ENCODE data around the gene BRSK1.

Gene BRSK1

DNA sequence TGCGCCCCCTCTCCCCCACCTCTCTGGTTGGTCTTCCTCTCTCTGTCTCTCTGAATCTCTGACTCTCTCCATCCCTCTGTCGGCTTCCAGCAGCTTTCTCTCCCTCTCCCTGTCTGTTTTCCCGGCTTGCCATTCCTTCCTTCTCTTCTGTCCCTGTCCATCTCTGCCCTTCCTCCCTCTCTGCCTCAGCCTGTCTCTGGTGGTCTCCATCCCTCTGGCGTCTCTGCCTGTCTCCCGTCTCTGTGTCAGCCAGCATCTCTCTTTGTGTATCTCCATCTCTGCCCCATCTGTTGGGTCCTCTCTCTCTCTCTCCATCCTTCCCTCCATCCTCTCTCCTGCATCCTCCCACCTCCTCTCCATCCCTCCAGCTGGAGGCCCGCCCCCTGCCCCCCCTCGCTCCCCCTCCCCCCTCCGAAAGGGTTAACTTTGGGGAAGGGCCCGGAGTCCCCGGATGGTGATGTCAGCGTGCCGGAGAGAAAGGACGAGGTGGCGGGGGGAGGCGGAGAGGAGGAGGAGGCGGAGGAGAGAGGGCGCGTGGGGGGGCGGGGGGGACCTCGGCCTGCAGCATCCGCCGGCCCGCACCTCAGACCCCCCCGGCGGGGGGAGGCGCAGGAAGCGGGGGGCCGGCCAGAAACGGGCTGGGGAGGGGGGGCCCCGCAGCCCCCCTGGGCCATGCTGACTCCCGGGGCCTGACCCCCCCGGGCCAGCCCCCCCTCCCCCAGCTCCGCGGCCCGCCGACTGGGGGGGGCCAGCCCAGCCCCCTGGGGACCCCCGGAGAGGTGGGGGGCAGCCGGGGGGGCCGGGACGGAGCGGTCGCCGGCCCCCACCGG lies at the start of gene BRSK1:
Gene BRSK1, plus strand, starts transcription at position 450 of the 830 bp plus-strand sequence. CDS start 446 bp downstream, outside the sequence.
- DNase-seq (ENCODE audit: low read depth in 1 of 2, low spot score in 1 of 2) = peak in 1 of 2 donors; percentile 24

DNA sequence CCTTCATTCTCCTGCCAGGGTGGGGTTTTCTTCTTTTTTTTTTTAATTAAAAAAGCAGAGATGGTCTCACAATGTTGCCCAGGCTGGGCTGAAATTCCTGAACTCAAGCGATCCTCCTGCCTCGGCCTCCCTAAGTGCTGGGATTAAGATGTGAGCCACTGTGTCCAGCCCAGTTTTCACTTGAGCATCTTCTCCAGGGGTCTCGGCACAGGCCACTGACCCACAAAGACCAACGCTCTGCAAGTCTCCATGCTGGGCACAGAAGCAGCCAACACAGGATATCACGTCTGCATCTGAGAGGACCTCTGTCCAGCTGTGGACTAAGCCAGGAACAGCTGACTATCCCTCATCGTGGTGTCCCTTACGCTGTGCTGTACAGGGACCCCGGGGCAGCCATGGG lies 45.8 kb upstream of the BRSK1 start:
- DNase-seq (ENCODE audit: low read depth in 1 of 2, low spot score in 1 of 2) = no peak

DNA sequence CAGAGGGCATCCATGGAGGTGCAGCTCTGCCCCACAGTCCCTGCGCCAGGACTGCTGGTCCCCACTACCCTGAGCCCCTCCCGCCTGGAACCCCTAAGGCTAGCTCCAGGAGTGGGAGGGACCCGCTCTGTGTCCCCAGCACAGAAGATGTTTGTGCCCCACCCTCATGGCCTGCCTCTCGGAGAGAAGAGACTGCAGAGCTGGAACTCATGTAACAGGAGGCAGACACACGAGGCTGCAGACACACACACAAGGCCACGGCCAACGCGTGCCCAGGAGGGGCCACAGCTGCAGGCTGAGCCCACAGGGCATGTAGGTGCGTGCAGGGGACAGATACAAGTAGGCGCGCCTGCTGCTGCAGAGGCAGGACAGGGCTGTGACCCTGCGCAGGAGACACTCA lies 44.8 kb upstream of the BRSK1 start:
- DNase-seq (ENCODE audit: low read depth in 1 of 2, low spot score in 1 of 2) = no peak

DNA sequence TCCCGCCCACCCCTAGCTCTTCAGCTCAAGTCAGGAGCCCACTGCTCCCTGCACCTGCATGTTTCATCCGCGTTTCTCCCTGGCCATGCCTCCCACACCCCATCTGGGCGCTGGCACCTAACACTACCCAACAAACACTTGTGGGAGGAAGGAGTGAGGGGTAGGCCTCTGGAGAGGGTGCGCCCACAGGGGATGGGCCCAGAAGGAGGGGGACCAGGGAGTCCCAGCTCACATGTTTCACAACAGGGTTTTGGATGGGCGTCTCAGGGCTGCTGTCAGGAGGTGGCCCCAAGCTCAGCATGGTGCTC lies 43.1 kb upstream of the BRSK1 start:
- no peak for DNase-seq (ENCODE audit: low read depth in 1 of 2, low spot score in 1 of 2)

DNA sequence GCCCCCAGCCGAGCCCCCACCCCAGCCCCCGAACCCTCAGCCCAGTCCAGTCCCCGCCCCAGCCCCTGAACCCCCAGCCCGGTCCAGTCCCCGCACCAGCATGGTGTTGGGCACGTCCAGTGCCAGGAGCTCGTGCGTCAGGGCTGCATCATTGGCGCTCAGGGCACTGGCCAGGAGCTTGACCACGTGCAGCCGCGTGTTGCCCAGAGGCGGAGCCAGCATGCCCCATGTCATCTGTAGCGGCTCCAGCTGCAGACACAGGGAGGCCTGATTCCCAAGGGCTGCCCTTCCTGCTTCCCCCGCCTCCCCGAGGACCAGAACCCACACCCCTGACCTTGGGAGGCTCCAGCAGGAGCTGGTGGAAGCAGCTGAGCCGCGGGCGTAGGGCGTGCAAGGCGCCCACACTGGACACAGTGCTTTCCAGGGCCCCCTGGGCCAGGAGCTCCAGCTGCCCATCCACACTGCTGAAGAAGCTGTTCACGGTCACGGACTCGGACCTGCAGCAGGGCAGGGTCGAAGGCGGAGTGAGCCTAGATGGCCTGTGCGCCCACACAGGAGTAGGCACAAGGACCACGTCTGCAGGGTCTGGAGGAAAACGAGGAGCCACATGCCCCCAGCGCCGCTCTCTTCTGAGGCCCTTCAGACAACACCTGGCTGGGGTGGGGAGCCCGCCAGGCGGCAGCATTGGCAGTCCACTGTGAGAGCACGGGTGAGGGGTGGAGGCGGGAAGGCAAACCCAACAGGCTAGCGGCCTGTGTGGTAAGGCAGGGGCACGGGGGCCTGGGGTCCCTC lies 42.5 kb upstream of the BRSK1 start:
- DNase-seq (ENCODE audit: low read depth in 1 of 2, low spot score in 1 of 2) = no peak

DNA sequence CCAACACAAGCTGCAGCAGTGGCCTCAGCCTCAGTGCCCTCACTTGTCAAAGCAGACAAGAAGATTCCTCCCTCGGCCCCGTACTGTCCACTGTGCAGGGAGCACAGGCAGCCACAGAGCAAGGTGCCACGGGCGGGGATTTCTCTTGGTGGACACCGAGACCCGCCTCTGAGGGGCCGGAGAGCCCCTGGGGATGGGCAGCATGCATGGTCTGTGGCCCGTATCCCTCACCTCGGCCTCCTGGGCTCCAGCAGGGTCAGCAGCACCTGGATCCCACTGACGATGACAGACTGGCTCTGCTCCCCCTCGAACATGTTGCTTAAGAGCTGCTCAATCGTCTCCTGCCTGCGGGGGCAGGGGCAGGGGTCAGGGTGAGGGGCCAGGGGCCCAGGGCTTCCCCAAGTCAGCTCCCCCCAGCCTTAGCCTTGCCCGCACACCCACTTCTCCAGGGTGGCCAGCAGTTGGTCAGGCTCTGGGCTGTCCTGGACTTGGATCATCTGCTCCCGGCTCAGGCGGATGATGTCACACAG lies 41.8 kb upstream of the BRSK1 start:
- DNase-seq (ENCODE audit: low read depth in 1 of 2, low spot score in 1 of 2) = no peak

DNA sequence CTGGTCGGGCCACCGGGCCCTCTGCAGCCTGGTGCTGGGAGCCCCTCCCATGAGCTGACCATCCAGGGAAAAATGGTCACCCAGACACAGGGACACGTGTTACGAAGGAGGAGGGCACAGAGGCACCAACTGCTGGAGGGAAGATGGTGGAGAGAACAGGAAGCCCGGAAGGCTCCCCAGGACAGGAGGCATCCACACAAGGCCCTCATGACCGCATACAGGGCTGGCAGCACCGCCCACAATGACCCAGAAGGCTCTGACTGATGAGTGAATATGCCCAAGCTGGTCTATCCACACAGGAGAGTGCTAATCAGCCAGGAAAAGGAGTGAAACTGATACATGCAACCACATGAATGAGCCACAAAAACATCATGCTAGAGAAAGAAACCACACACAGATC lies 41.3 kb upstream of the BRSK1 start:
- DNase-seq (ENCODE audit: low read depth in 1 of 2, low spot score in 1 of 2) = no peak

DNA sequence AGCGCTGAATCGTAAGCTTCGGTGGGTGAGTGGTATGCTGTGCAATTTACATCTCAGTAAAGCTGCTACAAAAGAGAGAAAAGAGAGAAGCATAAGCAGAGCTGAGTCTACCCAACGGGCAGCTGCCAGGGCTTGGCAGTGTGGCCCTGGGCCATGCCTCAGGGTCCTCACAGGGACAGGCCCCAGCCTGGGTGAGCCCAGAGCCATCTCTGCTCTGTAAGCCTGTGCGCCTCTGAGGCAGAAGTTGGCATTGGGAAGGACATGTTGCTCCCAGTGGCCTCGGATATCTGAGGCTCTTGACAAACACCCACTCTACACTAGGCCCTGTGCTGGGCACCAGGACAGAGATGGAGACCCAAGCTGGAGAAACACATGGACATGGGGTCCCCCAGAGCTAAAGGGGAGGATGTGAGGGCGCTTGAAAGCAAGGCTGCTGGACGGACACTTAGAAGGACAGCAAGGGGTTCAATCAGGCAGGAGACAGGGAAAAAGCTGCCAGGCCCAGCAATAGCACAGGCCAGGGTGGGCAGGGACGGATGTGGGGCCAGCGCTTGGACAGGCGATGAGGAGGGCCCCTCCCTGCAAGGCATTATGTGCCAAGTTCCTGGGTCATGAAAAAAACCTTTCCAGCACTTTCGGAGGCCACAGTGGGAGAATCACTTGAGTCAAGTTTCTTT lies 39.7 kb upstream of the BRSK1 start:
- no peak for DNase-seq (ENCODE audit: low read depth in 1 of 2, low spot score in 1 of 2)

DNA sequence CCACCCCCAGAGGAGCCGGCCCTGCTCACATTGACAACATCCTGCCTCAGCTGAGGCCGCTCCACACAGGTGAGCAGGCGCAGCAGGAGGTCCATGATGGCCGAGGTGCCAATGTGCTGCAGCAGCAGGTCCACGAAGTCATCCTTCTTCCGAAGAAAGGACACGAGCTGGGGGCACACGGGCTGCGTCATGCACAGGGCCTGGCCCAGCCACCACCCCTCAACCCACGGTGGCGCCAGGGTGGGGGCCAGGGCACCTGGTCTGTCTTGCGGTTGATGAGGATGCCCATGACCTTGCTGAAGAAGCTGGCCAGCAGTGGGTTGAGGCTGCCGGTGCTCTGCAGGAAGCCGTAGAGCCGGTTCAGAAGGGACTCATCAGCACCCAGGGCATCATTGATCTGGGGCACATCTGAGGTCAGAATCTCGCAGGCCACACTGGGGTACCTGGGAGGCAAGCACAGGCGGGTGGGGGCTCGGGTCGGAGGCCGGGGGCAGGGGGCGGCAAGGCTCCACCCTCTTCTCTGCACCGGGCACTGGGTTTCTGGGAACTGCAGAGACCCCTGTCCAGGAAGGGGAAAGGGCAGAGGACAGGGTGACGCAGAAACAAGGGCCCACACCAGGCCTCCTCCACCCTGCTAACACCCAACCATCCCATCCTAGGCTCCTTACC lies 38.4 kb upstream of the BRSK1 start:
- DNase-seq (ENCODE audit: low read depth in 1 of 2, low spot score in 1 of 2) = no peak

DNA sequence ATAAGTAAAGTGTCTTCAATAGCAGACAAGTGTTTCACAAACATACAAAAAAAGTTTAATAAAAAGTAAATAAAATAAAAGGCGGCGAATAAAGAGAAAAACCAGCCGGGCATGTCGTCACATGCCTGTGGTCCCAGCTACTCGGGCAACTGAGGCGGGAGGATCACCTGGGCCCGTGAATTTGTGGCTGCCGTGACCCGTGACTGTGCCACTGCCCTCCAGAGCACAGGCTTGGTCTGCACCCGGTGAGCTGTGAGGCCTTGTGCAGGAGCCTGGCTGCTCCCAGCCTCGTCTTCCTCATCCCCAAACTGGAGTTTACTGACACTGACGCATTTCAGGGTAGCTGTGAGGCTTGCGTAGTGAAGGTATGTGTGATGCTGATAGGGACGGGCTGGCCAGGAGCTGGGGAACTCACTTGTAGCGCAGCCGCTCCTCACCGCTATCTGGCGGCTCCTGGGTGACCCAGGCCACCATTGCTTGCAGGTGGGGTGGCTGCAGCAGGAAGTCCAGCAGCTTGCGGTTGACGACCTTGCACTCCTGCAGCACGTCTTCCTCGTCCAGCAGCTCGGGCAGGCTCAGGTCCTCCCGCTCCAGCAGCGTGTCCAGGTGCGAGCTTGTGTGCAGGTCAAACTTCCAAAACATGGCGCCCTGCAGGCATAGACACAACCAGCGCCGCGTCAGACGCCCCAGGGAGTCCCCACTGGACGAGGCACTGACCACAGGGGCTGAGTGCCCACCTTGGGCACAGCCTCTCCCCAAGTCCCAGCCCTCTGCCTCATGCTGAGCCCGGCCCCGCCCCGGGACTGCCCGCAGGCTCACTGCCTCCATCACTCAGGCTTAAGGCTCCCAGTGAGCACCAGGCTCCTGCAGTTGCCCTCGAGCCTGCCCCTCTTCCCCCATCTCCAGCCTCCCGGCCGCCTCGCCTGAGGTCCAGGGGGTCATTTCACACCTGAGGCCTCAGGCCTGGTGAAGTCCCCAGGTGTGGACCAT lies 37.0 kb upstream of the BRSK1 start:
- no peak for DNase-seq (ENCODE audit: low read depth in 1 of 2, low spot score in 1 of 2)

DNA sequence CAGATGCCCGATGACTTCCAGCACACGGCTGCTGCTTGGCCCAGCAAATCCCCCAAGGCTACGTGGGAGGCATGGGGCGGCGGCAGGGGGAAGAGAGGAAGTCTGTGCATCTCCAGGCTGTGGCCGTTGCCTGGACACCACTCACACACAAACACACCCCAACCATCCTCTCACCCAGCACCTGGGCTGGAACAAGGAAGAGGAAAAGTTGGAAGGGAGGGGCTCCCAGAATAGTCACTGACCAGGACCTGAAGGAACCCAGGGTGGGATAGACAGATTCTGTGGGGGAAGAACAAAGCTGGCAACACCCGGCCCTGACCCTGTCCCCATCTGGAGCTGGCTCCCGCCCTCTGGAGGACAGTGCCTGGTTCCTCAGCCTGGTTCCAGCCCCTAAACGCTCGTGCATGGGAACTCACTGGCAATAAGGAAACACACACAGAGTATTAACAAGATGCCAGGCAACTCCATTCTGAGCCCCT lies 36.1 kb upstream of the BRSK1 start:
- no peak for DNase-seq (ENCODE audit: low read depth in 1 of 2, low spot score in 1 of 2)

DNA sequence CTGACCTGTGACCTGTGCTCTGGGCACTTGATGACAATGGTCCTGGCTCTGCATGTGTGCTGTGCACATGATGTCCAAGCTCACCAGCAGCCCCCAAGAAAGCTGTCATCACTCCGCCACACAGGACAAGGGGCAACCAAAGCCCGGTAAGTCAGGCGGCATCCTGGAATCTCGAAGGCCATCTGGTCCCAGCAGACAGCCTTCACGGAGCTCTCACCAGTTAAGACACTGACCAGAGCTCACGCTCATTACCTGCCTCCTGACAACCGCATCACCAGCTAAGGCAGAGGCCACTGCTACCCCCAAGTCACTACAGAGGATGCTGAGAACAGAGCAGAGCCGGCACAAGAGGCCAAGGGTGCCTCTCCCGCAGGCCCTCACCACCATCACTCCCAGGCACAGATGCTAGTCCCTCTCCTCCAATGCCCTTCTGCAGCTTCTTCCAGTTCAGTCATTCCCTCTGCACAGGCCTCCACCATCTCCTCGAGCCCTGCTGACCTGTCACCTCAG lies 35.6 kb upstream of the BRSK1 start:
- no peak for DNase-seq (ENCODE audit: low read depth in 1 of 2, low spot score in 1 of 2)

DNA sequence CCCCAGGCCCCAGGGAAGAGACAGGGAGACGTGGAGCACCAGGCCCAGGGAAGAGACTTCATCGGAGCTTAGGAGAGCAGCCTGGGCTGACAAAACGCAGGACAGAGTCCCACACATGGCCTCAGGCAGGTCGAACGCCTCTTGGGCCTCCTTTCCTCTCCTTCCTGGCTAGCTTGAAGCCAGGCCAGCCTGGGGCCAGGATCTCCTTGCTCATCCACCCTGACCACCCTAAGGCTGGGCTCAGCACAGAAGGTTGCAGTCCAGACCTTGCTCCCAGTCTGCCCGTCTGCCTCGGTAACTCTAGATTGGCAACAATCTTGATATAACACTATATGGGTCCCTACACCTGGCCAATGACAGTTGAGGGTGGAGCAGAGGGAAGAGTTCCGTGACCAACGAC lies 35.1 kb upstream of the BRSK1 start:
- DNase-seq (ENCODE audit: low read depth in 1 of 2, low spot score in 1 of 2) = no peak

DNA sequence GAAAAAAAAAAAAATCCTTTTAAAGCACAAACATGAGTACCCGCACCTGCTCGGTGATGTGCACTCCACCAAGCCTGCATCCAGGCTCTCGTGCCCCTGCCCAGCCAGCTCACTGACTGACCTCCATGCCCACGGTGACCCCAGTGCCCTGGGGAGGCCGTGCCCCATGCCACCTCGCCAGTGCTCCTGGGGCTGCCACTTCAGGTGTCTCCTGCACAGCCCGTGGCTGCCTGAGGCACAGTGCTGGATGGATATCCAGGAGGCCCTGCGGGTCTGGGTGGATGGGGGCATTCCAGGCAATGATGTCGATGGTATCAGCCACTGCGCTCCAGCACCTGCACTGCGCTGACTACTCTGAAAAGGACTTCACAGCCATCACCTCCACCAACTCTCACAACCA lies 34.0 kb upstream of the BRSK1 start:
- DNase-seq (ENCODE audit: low read depth in 1 of 2, low spot score in 1 of 2) = no peak

DNA sequence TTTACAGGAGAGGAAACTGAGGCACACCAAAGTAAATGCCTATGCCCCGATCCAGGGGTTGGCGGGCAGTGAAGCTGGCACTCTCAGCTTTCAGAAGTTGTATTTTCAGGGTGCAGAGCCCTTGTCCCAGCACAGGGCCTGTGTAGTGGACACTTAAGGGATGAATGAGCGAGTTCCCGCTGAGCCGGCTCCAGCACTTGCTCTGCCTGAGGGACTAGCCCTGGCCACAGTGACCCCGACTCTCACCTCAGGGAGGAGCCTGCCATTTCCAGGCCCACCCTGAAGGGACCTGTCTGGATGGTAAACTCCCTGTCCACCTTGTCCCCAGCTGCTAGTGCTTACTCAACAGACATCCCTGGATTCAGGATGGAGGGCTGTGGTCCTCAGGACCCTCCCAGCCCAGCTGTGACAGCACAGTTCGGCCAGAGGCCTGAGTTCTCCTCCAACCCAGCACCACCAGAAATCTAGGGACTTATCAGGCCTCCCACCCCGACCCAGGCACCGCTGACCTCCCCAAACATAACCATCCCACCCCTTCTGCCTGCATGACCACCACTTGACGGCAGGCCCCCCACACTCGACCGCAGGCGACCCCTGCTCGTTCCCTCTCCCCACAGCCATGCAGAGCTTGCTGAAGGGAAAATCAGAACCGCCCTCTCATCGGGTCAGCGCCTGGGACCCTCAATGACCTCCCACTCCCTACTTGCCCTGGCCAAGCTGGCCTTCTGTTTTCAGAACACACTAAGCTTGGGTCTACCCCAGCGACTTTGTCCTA lies 33.3 kb upstream of the BRSK1 start:
- no peak for DNase-seq (ENCODE audit: low read depth in 1 of 2, low spot score in 1 of 2)

DNA sequence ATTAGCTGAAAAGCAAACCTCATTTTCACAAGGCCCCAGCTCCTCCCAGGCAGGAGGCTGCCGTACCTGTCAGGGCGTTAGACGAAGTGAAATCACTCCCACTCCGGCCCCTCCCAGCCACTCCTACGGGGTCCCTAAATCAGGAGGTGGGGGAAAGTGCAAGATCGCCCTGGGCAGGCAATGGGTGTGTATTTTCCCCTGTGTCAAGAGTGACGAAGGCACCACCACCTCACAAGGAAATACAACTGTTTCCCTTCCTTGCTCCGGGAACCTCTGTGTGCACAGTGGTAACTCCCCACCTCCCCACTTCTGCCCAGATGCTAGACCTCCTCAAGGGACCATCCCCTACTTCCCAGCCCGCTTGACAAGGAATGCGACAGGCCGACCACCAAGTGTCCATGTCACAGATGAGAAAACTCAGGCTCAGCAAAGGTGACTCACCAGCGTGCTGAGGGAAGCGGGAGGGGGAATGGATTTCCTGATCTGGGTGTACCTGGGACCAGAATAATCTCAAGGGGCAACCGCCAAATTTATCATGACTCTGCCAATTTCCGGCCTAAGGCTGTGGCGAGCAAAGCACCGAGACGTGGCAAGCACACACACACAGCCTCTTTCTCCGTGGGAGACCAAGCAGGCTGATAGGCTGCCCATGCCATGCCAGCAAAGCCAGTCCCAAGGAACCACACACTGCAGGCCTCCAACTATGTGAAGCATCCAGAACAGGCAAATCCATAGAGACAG lies 32.3 kb upstream of the BRSK1 start:
- DNase-seq (ENCODE audit: low read depth in 1 of 2, low spot score in 1 of 2) = peak in 1 of 2 donors; percentile 25

DNA sequence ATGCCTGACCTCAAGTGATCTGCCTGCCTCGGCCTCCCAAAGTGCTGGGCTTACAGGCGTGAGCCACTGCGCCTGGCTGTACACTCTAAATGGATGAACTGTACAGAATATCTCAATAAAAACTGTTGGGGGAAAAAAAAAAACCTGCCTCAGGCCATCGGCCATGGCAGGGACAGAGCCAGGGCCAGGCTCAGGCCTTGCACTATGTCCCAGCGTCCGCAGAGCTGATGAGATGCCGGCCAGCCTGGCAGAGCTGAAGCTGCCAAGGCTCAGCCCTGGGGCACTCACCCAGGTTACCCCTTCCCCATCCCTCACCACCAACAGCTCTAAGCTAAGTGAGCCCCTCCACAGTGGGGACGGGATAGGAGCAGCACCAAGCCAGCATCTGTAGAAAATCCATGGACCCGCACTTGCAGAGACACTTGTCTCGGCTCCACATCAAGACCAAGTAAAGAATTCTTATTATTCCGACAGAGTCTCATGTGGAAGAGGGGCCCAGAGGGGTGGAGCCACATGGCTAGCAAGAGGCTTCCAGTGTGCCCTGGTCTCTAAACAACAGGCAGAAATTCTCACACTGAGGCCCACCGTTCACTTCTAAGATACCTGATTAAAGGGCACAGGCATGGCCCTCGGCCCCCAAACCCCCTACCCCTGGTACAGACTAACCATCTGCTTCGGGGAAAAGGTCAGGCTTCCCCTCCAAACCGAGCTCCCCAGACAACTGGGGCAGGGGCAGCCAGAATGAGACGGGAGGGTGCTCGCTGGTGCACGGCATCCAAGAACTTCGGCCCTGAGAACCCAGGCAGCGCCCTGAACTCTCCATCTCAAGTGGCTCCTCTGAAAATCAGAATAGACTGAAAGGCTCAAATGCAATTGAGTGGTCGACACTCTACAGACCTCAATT lies 30.8 kb upstream of the BRSK1 start:
- no peak for DNase-seq (ENCODE audit: low read depth in 1 of 2, low spot score in 1 of 2)

Measured in activated T-helper 1 cell treated with anti-CD3 and anti-CD28 coated beads, Interleukin-2, amount 50 U/mL, for 16 hours (primary cell).